CD14-positive monocyte (primary cell): Measurements from ENCODE around the gene TRA2B. TPM values are rescaled to one million over a fixed set of nuclear protein-coding genes. Genes with fewer than 3 reads are reported as not detected.

Experiments used
- DNase-seq, 3 donors: peaks; one replicate each; pipeline ENCODE4 v3.0.0-alpha.2; 2011 to 2022
- H2AFZ ChIP-seq: 2 replicates; pipeline ENCODE4 v1.6.0; 2012; ENCODE audit warnings: mild to moderate bottlenecking, low read depth, low read length, inconsistent platforms; ENCODE audit not compliant: insufficient read depth, poor library complexity, severe bottlenecking
- H3K27ac ChIP-seq, 2 donors: 1 replicate in 1 of 2; 2 replicates in 1 of 2; pipeline ENCODE4 v1.5.1; 2012 to 2013; ENCODE audit warnings: low read length in 2 of 2, control low read depth in 1 of 2, inconsistent platforms in 1 of 2, low read depth in 1 of 2, mild to moderate bottlenecking in 1 of 2
- H3K27me3 ChIP-seq, 2 donors: one replicate each; pipeline versions ENCODE4 v1.6.0 to v1.6.1; 2011 to 2013; ENCODE audit warnings: low read length in 2 of 2; ENCODE audit not compliant: control insufficient read depth in 2 of 2, insufficient read depth in 2 of 2
- H3K36me3 ChIP-seq, 2 donors: replicated peaks in 1 of 2; 1 replicate in 1 of 2; 2 replicates in 1 of 2; pipeline versions ENCODE4 v1.5.1 to v1.6.1; 2012 to 2013; ENCODE audit warnings: low read length in 2 of 2, control low read depth in 1 of 2, inconsistent platforms in 1 of 2, mild to moderate bottlenecking in 1 of 2; ENCODE audit not compliant: insufficient read depth in 2 of 2, control insufficient read depth in 1 of 2
- H3K4me1 ChIP-seq, 2 donors: 1 replicate in 1 of 2; 2 replicates in 1 of 2; pipeline versions ENCODE4 v1.5.1 to v1.6.1; 2012 to 2013; ENCODE audit warnings: low read length in 2 of 2, control low read depth in 1 of 2, inconsistent platforms in 1 of 2, mild to moderate bottlenecking in 1 of 2, moderate library complexity in 1 of 2; ENCODE audit not compliant: insufficient read depth in 2 of 2, control insufficient read depth in 1 of 2
- H3K4me2 ChIP-seq: replicated peaks from 2 replicates; pipeline ENCODE3; 2012; ENCODE audit warnings: low read length, moderate library complexity, mild to moderate bottlenecking; ENCODE audit not compliant: poor library complexity, severe bottlenecking; ENCODE audit errors: extremely low read depth
- H3K4me3 ChIP-seq, 3 experiments: fragments of 200-600 bp in 1 of 3; sonication (generic) in 1 of 3; replicated peaks in 1 of 3; 1 replicate in 2 of 3; 2 replicates in 1 of 3; pipeline ENCODE4 v1.5.1; 2011 to 2013; ENCODE audit warnings: low read length in 3 of 3, mild to moderate bottlenecking in 3 of 3, control low read depth in 2 of 3, low read depth in 2 of 3, inconsistent platforms in 1 of 3, moderate library complexity in 1 of 3
- H3K79me2 ChIP-seq: 2 replicates; pipeline ENCODE4 v1.6.0; 2012; ENCODE audit warnings: mild to moderate bottlenecking, control low read depth, inconsistent platforms, low read length, moderate library complexity; ENCODE audit not compliant: insufficient read depth
- H3K9ac ChIP-seq: 2 replicates; pipeline ENCODE4 v1.6.0; 2017; ENCODE audit warnings: low read length, mild to moderate bottlenecking; ENCODE audit not compliant: insufficient read depth, poor library complexity, severe bottlenecking
- H3K9me3 ChIP-seq, 2 donors: replicated peaks in 1 of 2; 1 replicate in 1 of 2; 2 replicates in 1 of 2; pipeline versions ENCODE4 v1.5.1 to v1.6.1; 2012 to 2013; ENCODE audit warnings: low read length in 2 of 2, control low read depth in 1 of 2; ENCODE audit not compliant: control insufficient read depth in 1 of 2, insufficient read depth in 1 of 2
- H4K20me1 ChIP-seq: 2 replicates; pipeline ENCODE4 v1.6.0; 2012; ENCODE audit warnings: mild to moderate bottlenecking, low read length, control low read depth, moderate library complexity; ENCODE audit not compliant: insufficient read depth
- H3K27ac Mint-ChIP-seq, 7 donors: one replicate each; pipeline ENCODE4 v1.8.0; 2020; ENCODE audit warnings: mild to moderate bottlenecking in 7 of 7, mixed read lengths in 7 of 7, moderate library complexity in 6 of 7, inconsistent platforms in 2 of 7
- H3K27me3 Mint-ChIP-seq, 3 donors: one replicate each; pipeline ENCODE4 v1.8.0; 2021 to 2022; ENCODE audit warnings: low read depth in 3 of 3, mild to moderate bottlenecking in 3 of 3, mixed read lengths in 3 of 3, moderate library complexity in 3 of 3, inconsistent platforms in 1 of 3
- H3K36me3 Mint-ChIP-seq, 2 donors: one replicate each; pipeline ENCODE4 v1.8.0; 2020; ENCODE audit warnings: mixed read lengths in 2 of 2, inconsistent platforms in 1 of 2, mild to moderate bottlenecking in 1 of 2
- H3K4me1 Mint-ChIP-seq: one replicate; pipeline ENCODE4 v1.8.0; 2020; ENCODE audit warnings: mild to moderate bottlenecking, mixed read lengths
- H3K4me3 Mint-ChIP-seq, 2 donors: one replicate each; pipeline ENCODE4 v1.8.0; 2020; ENCODE audit warnings: mild to moderate bottlenecking in 2 of 2, mixed read lengths in 2 of 2, moderate library complexity in 1 of 2
- H3K9me3 Mint-ChIP-seq, 7 donors: one replicate each; pipeline ENCODE4 v1.8.0; 2020 to 2022; ENCODE audit warnings: mixed read lengths in 7 of 7, mild to moderate bottlenecking in 6 of 7, moderate library complexity in 6 of 7, inconsistent platforms in 2 of 7
- CTCF ChIP-seq: fragments of 200-600 bp; IDR thresholded peaks from one replicate; pipeline ENCODE4 v1.8.0; 2022; ENCODE audit warnings: antibody characterized with exemption, mild to moderate bottlenecking
- WGBS: methylation state at CpG from one replicate; pipeline ENCODE4 v1.1.5; 2013; ENCODE audit warnings: missing lambda C conversion rate; ENCODE audit not compliant: insufficient coverage; 5-methylcytosine and 5-hydroxymethylcytosine counted together
- intact Hi-C, 2 donors: fragments of 100-400 bp; cut with micrococcal nuclease; formaldehyde crosslinking; loops; one replicate each; pipeline versions ENCODE4 v1.15.0 to v1.15.1; 2023
- polyA plus RNA-seq, 3 donors: library from polyadenylated mRNA; depleted of rRNA in 1 of 3; unstranded in 2 of 3; stranded (reverse) in 1 of 3; fragments of 300-500 nt in 2 of 3; fragments of >200 nt in 1 of 3; fragmentation: Illumina TruSeq in 2 of 3; gene quantifications; 1 replicate in 2 of 3; 2 replicates in 1 of 3; pipeline ENCODE4 v1.2.3, GENCODE V29; 2012 to 2021

Gene TRA2B
- polyA plus RNA-seq, 3 donors = 99.9 to 507 (median 121) TPM

GRCh38 chr3:185928496-185928895 lies 9.3 kb downstream of the TRA2B start:
- H3K4me3 Mint-ChIP-seq = peak overlapping the region in 1 of 2 donors; percentile 4
- TF ChIP-seq CTCF = no peak
- peak overlapping the region in 6 of 7 donors; percentile 29 to 90 (median 76) for H3K27ac Mint-ChIP-seq
- peak overlapping the region in 1 of 3 experiments; percentile 99 for H3K4me3 ChIP-seq
- no peaks in the 10 kb centered on the region for H3K9me3 ChIP-seq
- peak in 2 of 3 donors; percentile 45 to 49 for DNase-seq
- H3K27me3 Mint-ChIP-seq = no peaks in the 10 kb centered on the region
- no peaks in the 10 kb centered on the region for H3K27me3 ChIP-seq
- peaks cover 0 to 2% (median 0%) of the 10 kb centered on the region in 7 donors for H3K9me3 Mint-ChIP-seq
- no CpG with 5 or more reads among the region's 1 CpG for WGBS
- H2AFZ ChIP-seq = no peak overlapping the region
- H3K27ac ChIP-seq = peak overlapping the region in 1 of 2 donors; percentile 58
- H3K4me2 ChIP-seq = peak overlapping the region; percentile 90
- H3K36me3 ChIP-seq = peaks cover 42 to 61% of the 10 kb centered on the region in 2 donors
- no peak overlapping the region for H3K9ac ChIP-seq
- peaks cover 100% of the 10 kb centered on the region for H4K20me1 ChIP-seq
- H3K79me2 ChIP-seq = peaks cover 100% of the 10 kb centered on the region
- peaks cover 52 to 63% of the 10 kb centered on the region in 2 donors for H3K4me1 ChIP-seq
- H3K4me1 Mint-ChIP-seq = peaks cover 66% of the 10 kb centered on the region
- intact Hi-C loops = no loop called here
- peaks cover 53 to 68% of the 10 kb centered on the region in 2 donors for H3K36me3 Mint-ChIP-seq

- Histone ChIP-seq H3K27me3 (no peaks in the 10 kb centered on the region), H2AFZ (no peak overlapping the region), H3K36me3 (peaks cover 51 to 70% of the 10 kb centered on the region in 2 donors), H3K4me2 (peak overlapping the region; percentile 90), H3K27ac (peak overlapping the region in 1 of 2 donors; percentile 58), H3K79me2 (peaks cover 100% of the 10 kb centered on the region), H3K4me1 (peaks cover 46 to 55% of the 10 kb centered on the region in 2 donors), H3K9me3 (no peaks in the 10 kb centered on the region), H4K20me1 (peaks cover 100% of the 10 kb centered on the region), H3K4me3 (peak overlapping the region in 1 of 3 experiments; percentile 99), H3K9ac (no peak overlapping the region)
- no CpG with 5 or more reads among the region's 1 CpG for WGBS
- peak overlapping the region in 4 of 7 donors; percentile 42 to 90 (median 80) for H3K27ac Mint-ChIP-seq
- H3K4me1 Mint-ChIP-seq = peaks cover 59% of the 10 kb centered on the region
- no peak for TF ChIP-seq CTCF
- no peak for DNase-seq
- H3K4me3 Mint-ChIP-seq = no peak overlapping the region
- no peaks in the 10 kb centered on the region for H3K27me3 Mint-ChIP-seq
- H3K9me3 Mint-ChIP-seq = peaks cover 0 to 2% (median 0%) of the 10 kb centered on the region in 7 donors
- intact Hi-C loops = no loop called here
- H3K36me3 Mint-ChIP-seq = peaks cover 62 to 76% of the 10 kb centered on the region in 2 donors
Observed at GRCh38 chr3:185927501-185928200, 10.2 kb downstream of the TRA2B start.
